Stimulated activated CD8-positive, alpha-beta memory T cell treated with anti-CD3 and anti-CD28 coated beads, Interleukin-2, amount 100 ng/mL, for 1 hour (primary cell): ENCODE results near the gene CIDEC.
"Not testable (repeated sequence)": the region's sequence is repeated elsewhere in the genome, so short reads cannot be mapped to it uniquely, and the experiment has no call there.

ENCODE experiments used
- DNase-seq, 2 donors: peaks; one replicate each; pipeline ENCODE4 v3.0.0-alpha.2; 2020; ENCODE audit warnings: low read depth in 2 of 2

Gene CIDEC

GRCh38 chr3:9901967-9902366 lies 21.9 kb upstream of the CIDEC start:
- DNase-seq, result no peak

- DNase-seq, result not testable (repeated sequence)
Measured at GRCh38 chr3:9900965-9901415, 20.9 kb upstream of the CIDEC start.

- DNase-seq, result no peak
Measured at GRCh38 chr3:9899289-9899791, 19.3 kb upstream of the CIDEC start.

GRCh38 chr3:9898467-9899241 lies 18.6 kb upstream of the CIDEC start:
- no peak for DNase-seq

- DNase-seq, result no peak
Measured at GRCh38 chr3:9897408-9898372, 17.6 kb upstream of the CIDEC start.

GRCh38 chr3:9896755-9897407 lies 16.8 kb upstream of the CIDEC start:
- not testable (repeated sequence) for DNase-seq

GRCh38 chr3:9895715-9896114 lies 15.7 kb upstream of the CIDEC start:
- DNase-seq, result not testable (repeated sequence)

- DNase-seq, result no peak
Measured at GRCh38 chr3:9893739-9894138, 13.7 kb upstream of the CIDEC start.

GRCh38 chr3:9891072-9891622 lies 11.1 kb upstream of the CIDEC start:
- no peak for DNase-seq

- DNase-seq, result peak; percentile 85
Measured at GRCh38 chr3:9890249-9891071, 10.4 kb upstream of the CIDEC start, which contains the start of gene JAGN1. Gene JAGN1 (plus strand): TSS chr3:9890610. CDS start chr3:9890723, 113 bp downstream.

- no peak for DNase-seq
Measured at GRCh38 chr3:9889405-9889804, 9.4 kb upstream of the CIDEC start.

- no peak for DNase-seq
Measured at GRCh38 chr3:9888540-9888939, 8.5 kb upstream of the CIDEC start.

GRCh38 chr3:9887480-9887879 lies 7.4 kb upstream of the CIDEC start:
- DNase-seq, result no peak

GRCh38 chr3:9886328-9886727 lies 6.3 kb upstream of the CIDEC start:
- no peak for DNase-seq

GRCh38 chr3:9884555-9885165 lies 4.6 kb upstream of the CIDEC start:
- no peak for DNase-seq

GRCh38 chr3:9883706-9884554 lies 3.9 kb upstream of the CIDEC start:
- no peak for DNase-seq

- no peak for DNase-seq
Measured at GRCh38 chr3:9881441-9881840, 1.4 kb upstream of the CIDEC start.

GRCh38 chr3:9878700-9879099 lies 1.4 kb downstream of the CIDEC start:
- no peak for DNase-seq

- DNase-seq, result no peak
Measured at GRCh38 chr3:9876991-9877390, 3.1 kb downstream of the CIDEC start.
